ENCODE data around the gene IPCEF1. TPM values are rescaled to one million over a fixed set of nuclear protein-coding genes. Genes with fewer than 3 reads are reported as not detected.
"Not testable (repeated sequence)": the region's sequence is repeated elsewhere in the genome, so short reads cannot be mapped to it uniquely, and the experiment has no call there.

The IPCEF1 gene
- total and polyA plus RNA-seq, 4 donors, result 0.46 to 2.8 (median 1.3) TPM

DNA sequence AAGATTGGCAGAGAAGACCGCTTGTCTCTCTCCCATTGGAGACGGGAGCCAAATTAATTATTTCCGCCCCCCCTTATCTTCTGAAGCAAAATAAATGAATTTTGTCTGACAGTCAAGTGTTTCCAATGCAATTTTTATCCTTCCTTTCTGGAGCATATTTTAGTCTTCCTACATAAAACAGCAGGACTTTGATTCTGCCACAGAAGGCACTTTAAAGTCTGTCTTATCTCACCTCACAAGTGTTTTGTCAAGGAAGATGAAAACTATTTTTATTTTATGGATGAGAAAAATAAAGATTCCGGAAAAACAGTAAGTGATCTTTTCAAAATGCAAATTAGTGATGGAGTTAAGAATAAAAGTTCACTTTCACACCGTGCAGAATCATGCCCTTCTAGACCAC, 177.2 kb downstream of the IPCEF1 start:
- Histone ChIP-seq H3K27me3 (ENCODE audit: control insufficient read depth in 4 of 4, insufficient read depth in 4 of 4, low read length in 3 of 4) (no peaks in the 10 kb centered on the region), H3K4me1 (ENCODE audit: control insufficient read depth in 4 of 4, insufficient read depth in 4 of 4, low read length in 3 of 4) (no peaks in the 10 kb centered on the region), H3K27ac (ENCODE audit: low read depth in 1 of 2, low read length in 2 of 2) (no peak overlapping the region), H3K4me3 (ENCODE audit: low read depth in 1 of 3, low read length in 3 of 3) (no peak overlapping the region), H3K36me3 (ENCODE audit: control insufficient read depth in 4 of 4, insufficient read depth in 3 of 4, low read depth in 1 of 4, low read length in 3 of 4) (no peaks in the 10 kb centered on the region), H3K9ac (ENCODE audit: low read depth in 1 of 2, low read length in 2 of 2) (no peak overlapping the region), H3K9me3 (ENCODE audit: control insufficient read depth in 4 of 4, low read length in 3 of 4) (peaks cover 0 to 2% (median 0%) of the 10 kb centered on the region in 4 donors)
- no peak for TF ChIP-seq NR2F2 (IDR thresholded peaks at IDR 0.05)
- TF ChIP-seq EGR1 (IDR thresholded peaks at IDR 0.05; ENCODE audit: low read depth in 2 of 2), result no peak
- no peak for TF ChIP-seq GABPA (IDR thresholded peaks at IDR 0.05 in 1 of 2, conservative IDR thresholded peaks at IDR 0.05 in 1 of 2)
- TF ChIP-seq, protein P1, sequence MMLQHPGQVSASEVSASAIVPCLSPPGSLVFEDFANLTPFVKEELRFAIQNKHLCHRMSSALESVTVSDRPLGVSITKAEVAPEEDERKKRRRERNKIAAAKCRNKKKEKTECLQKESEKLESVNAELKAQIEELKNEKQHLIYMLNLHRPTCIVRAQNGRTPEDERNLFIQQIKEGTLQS (IDR thresholded peaks at IDR 0.05), result no peak
- no peak for TF ChIP-seq FOXA2 (IDR thresholded peaks at IDR 0.05)
- no peak for TF ChIP-seq HNF4G (IDR thresholded peaks at IDR 0.05)
- no peak for TF ChIP-seq SP1 (IDR thresholded peaks at IDR 0.05)
- TF ChIP-seq YY1 (IDR thresholded peaks at IDR 0.05), result no peak
- TF ChIP-seq FOXA1 (IDR thresholded peaks at IDR 0.05), result no peak
- TF ChIP-seq, protein P2, sequence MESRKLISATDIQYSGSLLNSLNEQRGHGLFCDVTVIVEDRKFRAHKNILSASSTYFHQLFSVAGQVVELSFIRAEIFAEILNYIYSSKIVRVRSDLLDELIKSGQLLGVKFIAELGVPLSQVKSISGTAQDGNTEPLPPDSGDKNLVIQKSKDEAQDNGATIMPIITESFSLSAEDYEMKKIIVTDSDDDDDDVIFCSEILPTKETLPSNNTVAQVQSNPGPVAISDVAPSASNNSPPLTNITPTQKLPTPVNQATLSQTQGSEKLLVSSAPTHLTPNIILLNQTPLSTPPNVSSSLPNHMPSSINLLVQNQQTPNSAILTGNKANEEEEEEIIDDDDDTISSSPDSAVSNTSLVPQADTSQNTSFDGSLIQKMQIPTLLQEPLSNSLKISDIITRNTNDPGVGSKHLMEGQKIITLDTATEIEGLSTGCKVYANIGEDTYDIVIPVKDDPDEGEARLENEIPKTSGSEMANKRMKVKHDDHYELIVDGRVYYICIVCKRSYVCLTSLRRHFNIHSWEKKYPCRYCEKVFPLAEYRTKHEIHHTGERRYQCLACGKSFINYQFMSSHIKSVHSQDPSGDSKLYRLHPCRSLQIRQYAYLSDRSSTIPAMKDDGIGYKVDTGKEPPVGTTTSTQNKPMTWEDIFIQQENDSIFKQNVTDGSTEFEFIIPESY (IDR thresholded peaks at IDR 0.05), result no peak
- TF ChIP-seq RXRA (IDR thresholded peaks at IDR 0.05), result no peak
- TF ChIP-seq, protein P3, sequence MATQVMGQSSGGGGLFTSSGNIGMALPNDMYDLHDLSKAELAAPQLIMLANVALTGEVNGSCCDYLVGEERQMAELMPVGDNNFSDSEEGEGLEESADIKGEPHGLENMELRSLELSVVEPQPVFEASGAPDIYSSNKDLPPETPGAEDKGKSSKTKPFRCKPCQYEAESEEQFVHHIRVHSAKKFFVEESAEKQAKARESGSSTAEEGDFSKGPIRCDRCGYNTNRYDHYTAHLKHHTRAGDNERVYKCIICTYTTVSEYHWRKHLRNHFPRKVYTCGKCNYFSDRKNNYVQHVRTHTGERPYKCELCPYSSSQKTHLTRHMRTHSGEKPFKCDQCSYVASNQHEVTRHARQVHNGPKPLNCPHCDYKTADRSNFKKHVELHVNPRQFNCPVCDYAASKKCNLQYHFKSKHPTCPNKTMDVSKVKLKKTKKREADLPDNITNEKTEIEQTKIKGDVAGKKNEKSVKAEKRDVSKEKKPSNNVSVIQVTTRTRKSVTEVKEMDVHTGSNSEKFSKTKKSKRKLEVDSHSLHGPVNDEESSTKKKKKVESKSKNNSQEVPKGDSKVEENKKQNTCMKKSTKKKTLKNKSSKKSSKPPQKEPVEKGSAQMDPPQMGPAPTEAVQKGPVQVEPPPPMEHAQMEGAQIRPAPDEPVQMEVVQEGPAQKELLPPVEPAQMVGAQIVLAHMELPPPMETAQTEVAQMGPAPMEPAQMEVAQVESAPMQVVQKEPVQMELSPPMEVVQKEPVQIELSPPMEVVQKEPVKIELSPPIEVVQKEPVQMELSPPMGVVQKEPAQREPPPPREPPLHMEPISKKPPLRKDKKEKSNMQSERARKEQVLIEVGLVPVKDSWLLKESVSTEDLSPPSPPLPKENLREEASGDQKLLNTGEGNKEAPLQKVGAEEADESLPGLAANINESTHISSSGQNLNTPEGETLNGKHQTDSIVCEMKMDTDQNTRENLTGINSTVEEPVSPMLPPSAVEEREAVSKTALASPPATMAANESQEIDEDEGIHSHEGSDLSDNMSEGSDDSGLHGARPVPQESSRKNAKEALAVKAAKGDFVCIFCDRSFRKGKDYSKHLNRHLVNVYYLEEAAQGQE (IDR thresholded peaks at IDR 0.05), result no peak
- TF ChIP-seq HNF4A (conservative IDR thresholded peaks at IDR 0.05), result no peak
- TF ChIP-seq, protein P4, sequence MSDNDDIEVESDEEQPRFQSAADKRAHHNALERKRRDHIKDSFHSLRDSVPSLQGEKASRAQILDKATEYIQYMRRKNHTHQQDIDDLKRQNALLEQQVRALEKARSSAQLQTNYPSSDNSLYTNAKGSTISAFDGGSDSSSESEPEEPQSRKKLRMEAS (IDR thresholded peaks at IDR 0.05), result no peak
- TF ChIP-seq, protein P5, sequence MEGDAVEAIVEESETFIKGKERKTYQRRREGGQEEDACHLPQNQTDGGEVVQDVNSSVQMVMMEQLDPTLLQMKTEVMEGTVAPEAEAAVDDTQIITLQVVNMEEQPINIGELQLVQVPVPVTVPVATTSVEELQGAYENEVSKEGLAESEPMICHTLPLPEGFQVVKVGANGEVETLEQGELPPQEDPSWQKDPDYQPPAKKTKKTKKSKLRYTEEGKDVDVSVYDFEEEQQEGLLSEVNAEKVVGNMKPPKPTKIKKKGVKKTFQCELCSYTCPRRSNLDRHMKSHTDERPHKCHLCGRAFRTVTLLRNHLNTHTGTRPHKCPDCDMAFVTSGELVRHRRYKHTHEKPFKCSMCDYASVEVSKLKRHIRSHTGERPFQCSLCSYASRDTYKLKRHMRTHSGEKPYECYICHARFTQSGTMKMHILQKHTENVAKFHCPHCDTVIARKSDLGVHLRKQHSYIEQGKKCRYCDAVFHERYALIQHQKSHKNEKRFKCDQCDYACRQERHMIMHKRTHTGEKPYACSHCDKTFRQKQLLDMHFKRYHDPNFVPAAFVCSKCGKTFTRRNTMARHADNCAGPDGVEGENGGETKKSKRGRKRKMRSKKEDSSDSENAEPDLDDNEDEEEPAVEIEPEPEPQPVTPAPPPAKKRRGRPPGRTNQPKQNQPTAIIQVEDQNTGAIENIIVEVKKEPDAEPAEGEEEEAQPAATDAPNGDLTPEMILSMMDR (IDR thresholded peaks at IDR 0.05; ENCODE audit: low read depth, low read length, missing input control), result no peak
- no peak for TF ChIP-seq RAD21 (IDR thresholded peaks at IDR 0.05)
- no peak for DNase-seq (ENCODE audit: low spot score)
- 83% methylated on average over 5 of the region's 5 CpGs for WGBS

DNA sequence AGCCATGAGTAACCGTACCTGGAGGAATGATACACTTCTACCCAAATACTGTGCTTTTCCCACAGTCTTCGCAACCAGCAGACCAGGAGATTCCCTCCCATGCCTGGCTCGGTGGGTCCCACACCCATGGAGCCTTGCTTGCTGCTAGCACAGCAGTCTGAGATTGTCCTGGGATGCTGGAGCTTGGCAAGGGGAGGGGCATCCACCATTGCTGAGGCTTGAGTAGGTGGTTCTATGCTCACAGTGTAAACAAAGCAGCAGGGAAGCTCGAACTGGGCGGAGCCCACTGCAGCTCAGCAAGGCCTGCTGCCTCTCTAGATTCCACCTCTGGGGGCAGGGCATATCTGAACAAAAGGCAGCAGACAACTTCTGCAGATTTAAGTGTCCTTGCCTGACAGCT, 184.2 kb downstream of the IPCEF1 start:
- H3K36me3 ChIP-seq (ENCODE audit: control insufficient read depth in 4 of 4, insufficient read depth in 3 of 4, low read depth in 1 of 4, low read length in 3 of 4); H3K9ac ChIP-seq (ENCODE audit: low read depth in 1 of 2, low read length in 2 of 2); DNase-seq (ENCODE audit: low spot score); H3K4me1 ChIP-seq (ENCODE audit: control insufficient read depth in 4 of 4, insufficient read depth in 4 of 4, low read length in 3 of 4); H3K4me3 ChIP-seq (ENCODE audit: low read depth in 1 of 3, low read length in 3 of 3); H3K27me3 ChIP-seq (ENCODE audit: control insufficient read depth in 4 of 4, insufficient read depth in 4 of 4, low read length in 3 of 4); H3K9me3 ChIP-seq (ENCODE audit: control insufficient read depth in 4 of 4, low read length in 3 of 4); H3K27ac ChIP-seq (ENCODE audit: low read depth in 1 of 2, low read length in 2 of 2): not testable (repeated sequence)
- 90% methylated on average over 5 of the region's 5 CpGs for WGBS

All from liver (tissue), 9 donors.